H1 (cell line): ENCODE measurements around the gene ZNF765. TPM values are rescaled to one million over a fixed set of nuclear protein-coding genes. Genes with fewer than 3 reads are reported as not detected.
A peak's percentile ranks its signal among the peaks of the same experiment; 100 is the strongest.

Experiments used
- ASH2L ChIP-seq: fragments of 200-600, 300-600 bp; sonication (generic); IDR thresholded peaks from one replicate; pipeline ENCODE4 v1.7.1; 2017; ENCODE audit warnings: low read length
- BACH1 ChIP-seq: IDR thresholded peaks from 2 replicates; pipeline ENCODE4 v1.6.1; 2012; ENCODE audit warnings: low read length, improper control_type of control experiment
- BRCA1 ChIP-seq: IDR thresholded peaks from 2 replicates; pipeline ENCODE4 v1.6.1; 2012; ENCODE audit warnings: low read depth, low read length, improper control_type of control experiment
- CBX8 ChIP-seq: fragments of 300-800, 300-1000 bp; sonication (generic); IDR thresholded peaks from 2 replicates; pipeline ENCODE4 v1.7.1; 2016; ENCODE audit warnings: low read depth, low read length, borderline replicate concordance
- EGR1 ChIP-seq: IDR thresholded peaks from 2 replicates; pipeline ENCODE4 v1.6.1; 2011; ENCODE audit warnings: low read depth, low read length, borderline replicate concordance
- POLR2AphosphoS5 ChIP-seq: IDR thresholded peaks from 2 replicates; pipeline ENCODE4 v1.6.1; 2011; ENCODE audit warnings: low read depth, low read length
- SUZ12 ChIP-seq: fragments of 200-600 bp; sonication (generic); IDR thresholded peaks from 2 replicates; pipeline ENCODE4 v1.6.1; 2012; ENCODE audit warnings: mild to moderate bottlenecking, inconsistent platforms, low read length, moderate library complexity, mixed read lengths
- polyA plus RNA-seq, 7 experiments: library from polyadenylated mRNA; depleted of rRNA in 3 of 7; stranded (reverse) in 5 of 7; unstranded in 2 of 7; fragments of >200 nt in 5 of 7; fragments of 200-250 nt in 2 of 7; gene quantifications; 1 replicate in 5 of 7; 2 replicates in 1 of 7; 4 replicates in 1 of 7; pipeline versions ENCODE4 v1.2.1 to v1.2.3, GENCODE V29; 2011 to 2013; ENCODE audit warnings: missing spikeins in 2 of 7, mixed read lengths in 2 of 7
- total RNA-seq: library from RNA; stranded (reverse); fragmentation: NEBNext Ultra II Directional; extraction: Animal tissue kit (Norgen Biotek cat#: 25700); gene quantifications from 2 replicates; pipeline ENCODE4 v1.2.1, GENCODE V29; 2021
- TF ChIP-seq, protein P1 (sequence below), 3 experiments: IDR thresholded peaks; 1 replicate in 2 of 3; 2 replicates in 1 of 3; pipeline versions ENCODE4 v1.5.1 to v1.6.1; 2011; ENCODE audit warnings: low read length in 3 of 3, mild to moderate bottlenecking in 3 of 3, inconsistent platforms in 2 of 3, low read depth in 1 of 3, moderate library complexity in 1 of 3; ENCODE audit not compliant: insufficient read depth in 1 of 3; ENCODE audit errors: control extremely low read depth in 1 of 3

Gene ZNF765
- total and polyA plus RNA-seq, 2 of the 8 experiments (the other 6 are each of a cell fraction or from before 2014, with no cell fraction given): 4.5 to 22.3 TPM

DNA sequence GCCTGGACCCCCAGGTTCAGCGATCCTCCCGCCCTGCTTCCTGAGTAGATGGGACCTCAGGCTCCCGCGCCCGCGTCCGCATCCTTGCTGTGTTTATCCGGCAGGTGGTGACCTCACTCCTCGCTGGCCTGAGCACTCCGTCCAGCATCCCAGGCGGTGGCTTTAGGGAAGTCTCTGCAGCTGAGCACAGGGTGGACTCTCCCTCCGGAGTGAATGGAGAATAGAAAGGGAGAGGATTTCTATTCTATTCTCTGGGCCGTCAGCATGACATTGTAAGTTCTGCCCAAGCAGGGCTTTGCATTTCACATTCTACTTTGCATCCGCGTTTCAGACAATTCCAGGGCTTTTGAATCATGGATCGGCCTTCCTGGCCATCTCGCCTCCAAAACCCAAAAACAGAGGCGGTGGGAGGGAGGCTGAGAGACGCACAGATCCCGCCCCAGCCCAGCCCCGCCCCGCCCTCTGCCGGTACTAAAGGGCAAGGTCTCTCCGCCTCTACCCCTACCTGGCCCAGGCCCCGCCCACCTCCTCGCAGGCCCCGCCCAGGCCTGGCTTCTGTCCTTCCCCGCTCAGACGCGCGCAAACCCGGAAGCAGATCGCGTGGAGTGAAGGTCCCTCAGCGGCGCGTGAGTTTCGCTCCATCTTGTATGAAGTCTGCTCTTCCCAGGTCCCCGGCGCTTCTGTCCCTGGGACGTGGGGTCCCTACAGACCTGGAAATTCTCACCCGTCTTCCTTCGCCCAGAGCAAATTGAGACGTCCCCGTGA lies 29.6 kb upstream of the ZNF765 start, which contains the start of gene ZNF525 (continued):
- no peak for TF ChIP-seq EGR1
- peak; percentile 22; the same call in 1 of the 2 replicates for TF ChIP-seq BACH1
- TF ChIP-seq CBX8: no peak
- no peak for TF ChIP-seq BRCA1
- TF ChIP-seq, protein P1, sequence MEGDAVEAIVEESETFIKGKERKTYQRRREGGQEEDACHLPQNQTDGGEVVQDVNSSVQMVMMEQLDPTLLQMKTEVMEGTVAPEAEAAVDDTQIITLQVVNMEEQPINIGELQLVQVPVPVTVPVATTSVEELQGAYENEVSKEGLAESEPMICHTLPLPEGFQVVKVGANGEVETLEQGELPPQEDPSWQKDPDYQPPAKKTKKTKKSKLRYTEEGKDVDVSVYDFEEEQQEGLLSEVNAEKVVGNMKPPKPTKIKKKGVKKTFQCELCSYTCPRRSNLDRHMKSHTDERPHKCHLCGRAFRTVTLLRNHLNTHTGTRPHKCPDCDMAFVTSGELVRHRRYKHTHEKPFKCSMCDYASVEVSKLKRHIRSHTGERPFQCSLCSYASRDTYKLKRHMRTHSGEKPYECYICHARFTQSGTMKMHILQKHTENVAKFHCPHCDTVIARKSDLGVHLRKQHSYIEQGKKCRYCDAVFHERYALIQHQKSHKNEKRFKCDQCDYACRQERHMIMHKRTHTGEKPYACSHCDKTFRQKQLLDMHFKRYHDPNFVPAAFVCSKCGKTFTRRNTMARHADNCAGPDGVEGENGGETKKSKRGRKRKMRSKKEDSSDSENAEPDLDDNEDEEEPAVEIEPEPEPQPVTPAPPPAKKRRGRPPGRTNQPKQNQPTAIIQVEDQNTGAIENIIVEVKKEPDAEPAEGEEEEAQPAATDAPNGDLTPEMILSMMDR (IDR thresholded peaks at IDR 0.05; ENCODE audit: control extremely low read depth in 1 of 3, insufficient read depth in 1 of 3, low read depth in 1 of 3, low read length in 3 of 3): peak; percentile 28 to 48 (median 32)
- no peak for TF ChIP-seq SUZ12
- peak; percentile 59; the same call in 1 of the 2 replicates for TF ChIP-seq POLR2AphosphoS5
- TF ChIP-seq ASH2L: no peak
